GM18858 (cell line): Measurements from ENCODE around the gene ZNF784.

Experiments
- ATAC-seq: cut with Tn5 transposase; IDR thresholded peaks from one replicate; pipeline ENCODE4 v1.9.1; 2021; ENCODE audit not compliant: unreplicated experiment

ZNF784 gene

DNA sequence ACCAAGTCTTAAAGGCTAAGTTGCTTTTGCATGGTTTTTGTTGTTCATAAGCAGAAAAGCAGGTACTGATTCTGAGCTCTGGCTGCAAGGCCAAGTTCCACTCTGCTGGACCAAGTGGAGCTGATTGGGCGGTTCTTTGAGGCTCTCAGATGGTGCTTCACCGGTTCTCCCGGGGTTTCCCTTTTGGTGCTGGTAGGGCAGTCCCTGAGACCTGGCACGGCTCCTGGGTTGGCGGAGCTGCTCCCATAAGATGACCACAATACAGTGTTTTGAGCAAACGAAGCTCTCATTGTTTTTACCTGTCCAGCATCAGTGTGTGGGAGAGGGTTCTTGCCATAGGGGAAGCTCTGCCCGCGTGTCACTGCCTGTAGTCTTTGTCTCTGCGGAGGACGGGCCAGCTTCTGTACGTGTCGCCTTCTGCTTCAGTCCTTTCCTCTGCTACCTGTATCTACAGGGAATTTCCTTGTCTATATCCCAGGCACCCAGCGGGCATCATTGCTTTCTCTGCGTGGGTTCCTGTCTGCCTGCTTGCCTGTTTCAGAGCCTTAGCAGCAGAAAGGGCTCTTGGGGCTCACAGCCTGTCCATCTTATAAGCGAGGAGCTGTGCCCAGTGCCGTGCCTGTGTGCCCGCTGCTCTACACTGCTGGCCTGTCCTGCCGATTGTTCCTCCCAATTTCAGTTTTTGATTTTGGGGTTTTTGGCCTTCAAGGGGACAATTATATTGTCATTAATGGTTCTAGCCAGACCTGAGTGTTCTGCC is 32.8 kb upstream of the ZNF784 start:
- no peak for ATAC-seq

DNA sequence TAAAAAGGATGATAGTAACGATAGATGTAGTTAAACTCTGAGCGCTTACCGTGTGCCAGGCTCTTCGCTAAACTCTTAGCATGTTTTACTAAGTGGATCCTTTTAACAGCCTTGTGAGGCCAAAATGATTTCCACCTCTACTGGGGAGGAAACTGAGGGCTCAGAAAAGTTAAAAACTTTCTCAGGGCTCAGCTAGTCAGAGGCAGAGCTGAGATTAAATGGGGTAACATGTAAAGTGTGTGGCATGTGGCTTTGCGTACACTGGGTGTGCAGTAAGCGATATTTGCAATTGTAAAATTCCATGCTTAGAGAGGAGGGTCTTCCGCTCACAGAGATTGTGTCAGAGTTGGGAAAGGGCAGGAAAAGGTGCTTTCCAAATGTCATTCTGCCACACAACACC is 32.2 kb upstream of the ZNF784 start:
- ATAC-seq = no peak

DNA sequence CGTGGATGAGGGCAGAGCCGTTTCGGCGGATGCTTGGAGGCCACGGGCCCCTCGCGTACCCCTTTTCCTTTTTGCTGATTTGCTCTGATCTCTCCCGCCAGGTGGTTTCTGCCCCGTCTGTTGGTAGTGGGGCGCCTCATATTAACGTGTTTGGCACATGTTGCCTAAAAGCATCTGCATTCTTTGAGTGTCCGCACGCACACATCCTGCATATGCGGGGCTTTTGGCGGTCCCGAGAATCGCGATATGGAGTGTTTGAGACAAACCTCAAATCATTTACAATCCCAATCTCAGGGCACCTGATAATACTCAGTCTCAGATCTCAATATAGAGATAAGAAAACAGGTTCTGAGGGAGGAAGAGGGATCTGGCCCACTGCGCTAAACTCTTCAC is 31.3 kb upstream of the ZNF784 start:
- no peak for ATAC-seq

DNA sequence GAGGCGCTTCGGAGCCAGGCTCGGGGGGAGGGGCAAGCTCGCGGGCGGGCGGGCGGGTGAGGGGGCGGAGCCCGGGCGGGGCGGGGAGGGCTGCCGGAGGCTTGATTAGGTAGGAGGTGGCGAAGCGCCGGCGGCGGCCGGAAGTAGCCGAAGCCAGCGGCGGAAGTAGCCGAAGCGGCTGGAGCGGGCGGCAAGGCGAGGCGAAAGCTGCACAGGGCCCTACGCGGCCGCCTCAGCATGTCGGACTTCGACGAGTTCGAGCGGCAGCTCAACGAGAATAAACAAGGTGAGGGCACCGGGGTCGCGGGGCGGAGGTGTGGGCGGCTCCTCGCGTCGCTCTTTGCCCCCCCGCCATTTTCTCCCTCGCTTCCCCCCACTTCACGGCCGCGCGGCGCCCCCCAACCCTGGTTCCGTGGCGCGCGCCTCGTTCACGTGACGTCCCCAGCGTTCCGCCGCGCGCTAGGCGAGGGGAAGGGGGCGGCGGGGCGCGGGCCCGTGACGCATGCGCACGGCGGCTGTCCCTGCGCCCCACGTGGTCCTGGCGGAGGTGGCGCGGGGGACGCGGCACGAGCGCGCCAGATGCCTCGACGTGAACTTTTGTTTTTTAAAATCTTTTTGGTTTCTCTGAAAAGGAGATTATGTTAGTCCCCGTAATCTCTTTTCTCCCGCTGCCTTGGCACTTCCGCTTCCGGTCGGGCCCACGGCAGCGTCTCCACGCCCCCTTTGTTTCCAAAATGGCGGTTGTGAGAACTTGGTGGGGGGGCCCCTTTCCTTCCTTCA is 30.7 kb upstream of the ZNF784 start, which contains the start of gene U2AF2:
Gene U2AF2, plus strand, starts transcription at position 168 of the 780 bp plus-strand sequence. Its CDS starts 70 bp downstream, at position 238.
- peak; percentile 25 for ATAC-seq

DNA sequence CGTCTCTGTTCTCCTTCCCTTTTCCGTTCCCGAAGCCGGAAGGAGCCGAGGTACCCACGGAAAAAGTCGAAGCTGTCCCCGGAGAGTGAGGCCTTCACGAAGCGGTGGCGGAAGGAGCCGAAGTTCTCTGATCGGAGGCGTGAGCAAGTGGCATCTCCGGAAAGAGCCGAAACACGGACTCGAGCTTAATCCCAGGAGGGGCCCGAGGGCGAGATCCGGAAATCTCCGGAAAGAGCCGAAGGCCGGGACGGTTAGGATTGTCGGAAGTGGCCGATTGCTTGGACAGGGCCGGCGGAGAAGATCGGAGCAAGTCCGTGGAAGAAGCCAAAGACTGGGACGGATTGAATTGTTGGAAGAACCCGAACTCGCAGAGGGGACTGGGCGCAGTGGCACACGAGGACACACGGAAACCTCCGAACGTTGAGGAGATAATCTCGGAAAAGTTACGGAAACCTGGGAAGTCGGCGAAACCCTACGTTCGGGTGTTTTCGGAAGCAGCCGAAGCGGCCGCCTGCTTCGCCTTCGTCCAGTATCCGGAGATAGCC is 30.0 kb upstream of the ZNF784 start:
- ATAC-seq = peak; percentile 35

DNA sequence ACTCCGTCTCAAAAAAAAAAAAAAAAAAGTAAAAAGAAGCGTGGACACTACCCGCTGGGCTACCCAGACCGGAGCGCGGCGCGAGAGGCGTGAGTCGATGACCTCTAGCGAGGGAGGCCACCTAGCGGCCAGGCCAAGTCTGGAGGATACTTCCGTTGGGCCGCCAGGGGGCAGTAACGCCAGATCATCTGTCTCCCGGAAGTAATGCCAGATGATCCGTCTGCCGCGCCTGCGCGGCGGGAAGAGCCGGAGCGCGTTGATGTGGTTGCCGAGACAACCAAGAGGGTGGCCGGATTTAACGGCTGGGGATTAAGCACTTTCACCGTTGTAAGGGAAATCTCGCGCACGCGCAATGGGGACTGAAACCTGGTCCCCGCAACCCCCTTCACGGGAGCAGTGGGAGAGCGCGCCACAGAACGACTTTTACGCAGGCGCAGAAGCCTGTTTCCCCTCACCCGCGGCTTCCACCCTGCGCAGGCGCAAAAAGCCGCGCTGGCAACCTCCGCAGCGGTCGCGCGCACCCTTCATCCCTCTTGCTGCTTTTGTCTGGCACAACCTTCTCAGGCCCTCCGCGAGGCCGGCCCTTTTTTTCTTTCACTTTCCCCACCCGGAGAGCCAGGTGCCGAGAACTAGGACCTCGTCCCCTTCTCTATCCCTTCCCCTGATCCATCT is 29.4 kb upstream of the ZNF784 start:
- peak; percentile 34 for ATAC-seq

DNA sequence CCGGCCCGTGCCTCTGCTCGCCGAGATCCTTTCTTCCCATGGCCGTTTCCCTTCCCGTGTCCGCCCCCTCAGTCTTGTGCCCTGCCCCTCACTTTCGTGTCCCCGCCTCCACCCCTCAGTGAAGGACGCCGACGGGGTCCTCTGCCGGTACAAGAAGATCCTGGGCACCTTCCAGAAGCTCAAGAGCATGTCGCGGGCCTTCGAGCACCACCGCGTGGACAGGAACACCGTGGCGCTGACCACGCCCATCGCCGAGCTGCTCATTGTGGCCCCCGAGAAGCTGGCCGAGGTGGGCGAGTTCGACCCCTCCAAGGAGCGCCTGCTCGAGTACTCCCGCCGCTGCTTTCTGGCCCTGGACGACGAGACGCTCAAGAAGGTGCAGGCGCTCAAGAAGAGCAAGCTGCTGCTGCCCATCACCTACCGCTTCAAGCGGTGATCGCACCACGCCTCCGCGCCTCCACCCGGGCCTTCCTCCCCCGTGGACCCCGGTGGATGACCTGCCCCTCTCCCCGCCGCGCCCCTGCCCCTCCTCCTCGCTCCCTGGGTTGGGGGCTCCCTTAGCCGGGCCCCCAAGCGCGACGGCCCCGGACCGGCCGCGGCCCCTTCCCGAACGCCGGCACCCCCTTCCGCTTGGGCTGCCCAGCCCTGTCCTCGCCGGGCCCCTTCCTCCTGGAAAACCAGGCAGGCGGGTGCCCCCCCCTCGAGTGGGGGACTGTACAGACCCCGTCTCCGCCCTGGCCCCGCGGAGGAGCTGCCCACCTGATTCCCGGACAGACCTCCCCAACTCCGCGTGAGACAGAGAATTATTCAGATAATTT is 28.2 kb upstream of the ZNF784 start:
- no peak for ATAC-seq

DNA sequence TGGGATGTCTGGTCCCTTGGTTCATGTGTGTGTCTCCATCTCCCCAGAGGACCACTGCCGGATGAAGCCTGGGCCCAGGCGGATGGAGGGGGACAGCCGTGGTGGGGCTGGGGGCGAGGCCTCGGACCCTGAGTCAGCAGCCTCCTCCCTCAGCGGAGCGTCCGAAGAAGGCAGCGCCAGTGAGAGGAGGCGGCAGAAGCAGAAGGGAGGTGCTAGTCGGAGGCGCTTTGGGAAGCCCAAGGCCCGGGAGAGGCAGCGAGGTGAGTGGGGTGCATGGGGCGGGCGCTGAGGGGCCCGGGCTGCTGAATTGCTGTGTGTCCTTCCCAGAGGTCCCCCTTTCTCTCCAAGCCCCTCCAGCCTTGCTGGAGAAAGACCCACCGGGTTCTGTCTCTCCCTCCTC is 26.9 kb upstream of the ZNF784 start:
- ATAC-seq = no peak

DNA sequence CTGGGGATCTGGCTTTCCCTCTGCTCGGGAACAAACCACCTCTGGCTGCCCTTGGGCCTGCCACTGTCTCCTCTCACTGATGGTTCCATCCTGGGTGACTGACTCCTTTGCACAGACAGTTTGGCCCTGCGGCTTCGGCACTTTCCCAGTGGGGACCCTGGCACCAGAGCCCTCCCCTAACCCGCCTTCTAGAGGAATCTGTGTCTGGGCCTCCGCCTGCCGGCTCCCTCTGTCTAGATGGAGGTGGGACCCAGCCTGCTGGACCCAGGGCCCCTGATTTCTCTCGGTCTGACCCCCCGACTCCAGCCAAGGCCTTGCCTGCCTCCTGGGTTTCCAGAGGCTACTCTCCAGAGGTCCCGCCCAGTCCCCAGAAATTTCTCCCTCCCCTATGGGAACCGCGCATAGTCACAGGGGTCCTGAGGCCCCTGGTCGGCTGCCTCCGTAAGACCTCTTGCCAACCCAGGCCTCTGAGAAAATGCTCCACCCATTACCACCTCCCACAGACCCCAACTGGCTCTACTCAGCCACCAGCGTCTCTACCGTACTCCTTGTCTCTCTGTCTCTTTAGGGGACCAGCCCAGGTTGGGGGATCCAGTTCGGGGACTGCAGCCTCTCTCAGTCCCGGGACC is 26.4 kb upstream of the ZNF784 start:
- ATAC-seq = no peak

DNA sequence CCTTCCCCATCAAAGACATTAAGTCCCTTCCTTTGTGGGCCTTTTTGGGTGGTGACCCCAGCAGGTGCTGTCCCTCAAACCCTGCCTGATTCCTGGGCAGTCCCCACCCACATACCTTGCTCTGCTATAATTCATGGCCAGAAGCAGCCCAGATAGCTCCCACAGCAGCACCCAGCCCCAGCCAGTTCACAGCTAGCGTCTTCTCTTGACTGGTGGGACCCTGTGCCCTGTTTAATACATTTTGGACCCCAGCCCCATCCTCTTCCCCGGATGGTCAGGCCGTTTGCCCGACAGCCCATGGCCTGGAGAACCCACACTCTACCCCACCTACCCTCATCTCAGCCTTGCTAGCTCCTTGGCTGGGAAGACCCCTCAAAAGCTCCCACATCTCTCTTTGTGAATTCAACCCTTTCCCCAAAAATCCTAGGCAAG is 25.8 kb upstream of the ZNF784 start:
- ATAC-seq = no peak

DNA sequence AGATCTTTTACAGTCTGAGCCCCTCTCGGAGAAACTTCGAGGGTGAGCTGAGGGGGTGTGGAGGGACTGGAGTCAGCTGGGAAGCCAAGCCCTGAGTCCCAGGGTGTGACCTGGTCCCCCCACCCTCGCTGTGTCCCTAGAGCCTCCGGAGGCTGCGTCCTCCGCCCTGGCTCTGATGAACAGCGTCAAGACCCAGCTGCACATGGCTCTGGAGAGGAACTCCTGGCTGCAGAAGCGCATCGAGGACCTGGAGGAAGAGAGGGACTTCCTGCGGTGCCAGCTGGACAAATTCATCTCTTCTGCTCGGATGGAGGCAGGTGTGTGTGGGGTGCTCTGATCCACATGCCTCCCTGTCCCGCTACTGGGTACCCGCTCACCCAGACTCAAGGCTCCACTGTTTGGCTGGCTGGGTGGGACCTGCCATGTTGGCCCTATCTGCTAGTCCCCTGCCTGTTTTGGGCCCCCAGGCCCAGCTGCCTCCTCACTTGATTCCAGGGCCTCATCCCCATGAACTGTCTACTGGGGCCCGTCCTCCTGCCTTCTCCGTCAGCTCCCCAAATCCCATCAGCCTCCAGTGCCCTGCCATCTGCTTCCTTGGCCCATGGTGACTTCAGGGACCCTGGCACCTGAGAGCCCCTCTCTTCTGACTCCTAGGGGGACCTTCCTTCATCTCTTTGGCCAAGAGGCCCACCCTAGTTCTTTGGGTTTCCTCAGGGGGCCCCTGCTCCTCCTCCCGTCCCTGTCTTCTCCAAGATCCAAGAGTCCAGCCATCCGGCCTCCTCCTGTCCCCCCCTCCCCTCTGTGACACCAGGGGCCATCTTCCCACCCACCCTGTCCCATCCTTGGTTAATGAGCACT is 25.1 kb upstream of the ZNF784 start:
- no peak for ATAC-seq

DNA sequence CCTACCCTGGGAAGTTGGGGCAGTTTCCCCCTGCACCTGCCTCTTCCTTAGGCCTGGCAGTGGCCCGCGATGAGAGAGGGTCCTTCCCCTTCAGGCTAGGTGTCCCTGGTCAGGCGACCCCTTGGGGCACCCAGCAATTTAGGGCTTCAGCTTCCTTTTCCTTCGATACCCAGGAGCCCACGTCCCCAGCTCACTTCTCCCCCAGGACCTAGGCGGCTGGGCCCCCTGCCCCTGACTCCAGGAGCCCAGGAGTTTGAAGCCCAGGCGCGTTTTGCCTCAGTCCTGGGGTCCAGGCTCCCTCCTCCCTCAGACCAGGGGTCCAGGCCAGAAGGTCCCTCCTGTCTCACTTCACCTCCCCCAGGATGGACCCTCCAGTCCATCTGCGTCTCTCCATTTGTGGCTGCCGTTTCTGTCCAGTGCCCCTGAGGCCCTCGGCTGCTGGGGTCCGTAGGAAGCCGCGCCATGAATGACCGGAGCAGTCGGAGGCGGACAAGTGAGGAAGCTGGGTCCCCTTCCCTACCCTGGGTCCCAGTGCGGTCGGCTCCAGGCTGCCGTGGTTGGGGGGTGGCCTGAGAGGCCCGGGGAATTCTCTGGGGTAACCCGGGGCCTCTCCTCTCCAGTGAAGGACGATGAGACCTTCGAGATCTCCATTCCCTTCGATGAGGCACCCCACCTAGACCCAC is 24.4 kb upstream of the ZNF784 start:
- ATAC-seq = no peak

DNA sequence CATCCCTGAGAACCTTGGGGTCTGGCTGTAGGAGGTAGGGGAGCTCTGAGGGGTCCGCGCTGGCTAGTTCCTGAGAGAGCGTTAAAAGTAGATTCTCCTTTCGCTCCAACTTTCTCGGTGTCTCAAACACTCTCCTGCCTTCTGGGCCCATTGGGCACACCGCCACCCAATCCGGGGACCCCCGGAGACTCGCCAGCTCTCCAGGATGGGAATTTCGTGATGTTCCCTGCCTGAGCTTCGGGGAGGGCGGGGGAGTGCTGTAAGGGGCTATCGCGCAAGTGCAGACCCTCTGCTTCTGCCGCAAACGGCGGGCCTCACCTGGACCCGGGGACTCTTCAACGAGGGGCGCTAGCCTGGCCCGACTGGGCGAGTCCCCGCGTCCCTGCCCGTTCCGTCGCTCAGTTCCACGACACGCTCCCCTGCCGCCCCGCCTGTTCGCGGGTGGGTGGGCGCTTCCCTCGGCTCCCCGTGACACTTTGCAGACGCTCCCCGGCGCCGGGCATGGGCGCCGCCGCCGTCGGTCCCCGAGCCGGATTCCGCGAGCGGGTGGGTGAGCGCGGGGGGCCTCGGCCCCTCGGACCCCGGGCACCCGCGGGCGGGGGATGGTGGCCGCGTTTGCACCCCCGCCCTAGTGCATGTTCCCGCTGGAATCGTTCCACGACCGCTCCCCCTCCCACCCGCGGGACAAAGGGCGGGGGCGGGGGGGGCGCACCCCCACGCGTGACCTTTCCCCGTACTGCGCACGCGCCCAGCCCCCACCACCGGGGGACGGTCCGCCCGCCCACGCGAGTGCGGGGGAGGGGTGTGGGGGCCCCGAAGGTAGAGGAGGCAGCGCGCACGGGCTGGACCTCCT is 23.6 kb upstream of the ZNF784 start, which contains the start of gene CCDC106:
Gene CCDC106, plus strand, starts transcription at position 481 of the 853 bp plus-strand sequence. CDS start 835 bp downstream, outside the sequence.
- no peak for ATAC-seq

DNA sequence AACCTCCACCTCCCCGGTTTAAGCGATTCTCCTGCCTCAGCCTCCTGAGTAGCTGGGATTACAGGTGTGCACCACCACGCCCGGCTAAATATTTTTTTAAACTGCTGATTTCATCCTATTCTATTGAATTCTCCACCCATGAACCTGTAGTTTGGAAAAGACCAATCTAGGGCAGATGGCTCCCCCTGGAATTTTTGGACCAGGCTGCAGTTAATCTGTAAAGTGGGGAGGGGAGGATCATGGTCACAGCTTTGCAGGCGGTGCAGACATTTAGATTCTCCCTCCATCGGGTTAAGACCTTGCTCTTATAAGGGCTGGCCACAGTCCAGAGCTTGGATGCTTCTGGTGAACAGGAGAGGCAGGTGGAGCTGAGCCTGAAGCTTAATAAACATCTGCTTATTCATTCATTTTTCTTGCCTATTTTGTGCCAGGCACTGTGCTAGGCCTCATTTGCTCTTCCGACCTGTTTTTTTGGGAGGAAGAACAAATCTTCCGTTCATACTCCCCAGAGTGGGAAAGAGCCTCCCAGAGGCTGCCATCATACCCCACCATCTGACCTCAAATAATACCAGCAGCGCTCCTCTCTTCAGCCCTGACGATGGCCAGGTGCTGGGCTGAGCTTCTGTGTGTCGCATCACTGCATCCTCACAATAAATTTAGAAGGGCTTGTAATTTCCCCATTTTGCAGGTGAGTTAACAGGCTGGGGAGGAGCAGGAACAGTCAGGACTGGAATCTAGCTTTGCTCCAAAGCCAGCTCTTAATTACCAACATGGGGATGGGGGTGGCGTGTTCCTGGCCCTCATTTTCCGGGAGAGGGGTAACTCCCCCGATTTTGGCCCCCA is 22.7 kb upstream of the ZNF784 start:
- ATAC-seq = no peak

DNA sequence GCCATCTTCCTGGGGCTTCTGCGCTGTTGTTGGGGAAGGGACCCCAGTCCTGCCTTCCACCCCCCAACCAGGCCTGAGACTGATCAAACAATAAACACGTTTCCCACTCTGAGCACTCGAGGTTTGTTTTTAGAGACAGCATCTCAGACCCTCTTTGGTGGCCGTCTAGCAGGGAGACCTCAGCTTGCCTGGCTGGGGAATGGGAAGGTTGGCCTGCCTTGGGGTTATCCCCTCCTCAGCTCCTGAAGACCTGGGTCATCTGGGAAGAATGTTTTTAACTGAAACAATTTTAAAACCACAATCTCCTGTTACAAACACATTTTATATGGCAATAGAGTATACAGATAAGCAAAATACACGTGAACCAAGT is 21.1 kb upstream of the ZNF784 start:
- no peak for ATAC-seq

DNA sequence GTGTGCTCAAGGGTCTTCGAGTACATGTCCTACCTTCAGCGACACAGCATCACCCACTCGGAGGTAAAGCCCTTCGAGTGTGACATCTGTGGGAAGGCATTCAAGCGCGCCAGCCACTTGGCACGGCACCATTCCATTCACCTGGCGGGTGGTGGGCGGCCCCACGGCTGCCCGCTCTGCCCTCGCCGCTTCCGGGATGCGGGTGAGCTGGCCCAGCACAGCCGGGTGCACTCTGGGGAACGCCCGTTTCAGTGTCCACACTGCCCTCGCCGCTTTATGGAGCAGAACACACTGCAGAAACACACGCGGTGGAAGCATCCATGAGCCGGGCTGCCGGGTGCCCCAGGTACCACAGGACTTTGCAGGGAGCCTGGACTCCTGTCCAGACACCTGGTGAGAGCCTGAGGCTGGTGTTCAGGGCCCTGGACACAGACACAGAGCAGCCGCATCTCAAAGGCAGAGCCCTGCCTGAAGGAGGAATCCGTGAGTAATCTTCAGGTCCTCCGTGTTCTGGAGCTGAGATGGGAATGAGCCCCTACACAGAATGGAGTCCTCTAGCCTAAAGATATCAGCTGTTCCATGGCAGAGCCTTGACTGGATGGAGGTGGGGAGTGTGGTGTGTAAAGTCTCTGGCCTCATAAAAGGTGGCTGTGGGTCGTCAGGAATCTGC is 20.6 kb upstream of the ZNF784 start:
- ATAC-seq = no peak
